AG08396 (cell line): ENCODE results near the gene CAB39.

Experiments used
- DNase-seq: peaks from one replicate; pipeline ENCODE4 v3.0.0; 2012; ENCODE audit warnings: low spot score, mixed read lengths

The CAB39 gene

DNA sequence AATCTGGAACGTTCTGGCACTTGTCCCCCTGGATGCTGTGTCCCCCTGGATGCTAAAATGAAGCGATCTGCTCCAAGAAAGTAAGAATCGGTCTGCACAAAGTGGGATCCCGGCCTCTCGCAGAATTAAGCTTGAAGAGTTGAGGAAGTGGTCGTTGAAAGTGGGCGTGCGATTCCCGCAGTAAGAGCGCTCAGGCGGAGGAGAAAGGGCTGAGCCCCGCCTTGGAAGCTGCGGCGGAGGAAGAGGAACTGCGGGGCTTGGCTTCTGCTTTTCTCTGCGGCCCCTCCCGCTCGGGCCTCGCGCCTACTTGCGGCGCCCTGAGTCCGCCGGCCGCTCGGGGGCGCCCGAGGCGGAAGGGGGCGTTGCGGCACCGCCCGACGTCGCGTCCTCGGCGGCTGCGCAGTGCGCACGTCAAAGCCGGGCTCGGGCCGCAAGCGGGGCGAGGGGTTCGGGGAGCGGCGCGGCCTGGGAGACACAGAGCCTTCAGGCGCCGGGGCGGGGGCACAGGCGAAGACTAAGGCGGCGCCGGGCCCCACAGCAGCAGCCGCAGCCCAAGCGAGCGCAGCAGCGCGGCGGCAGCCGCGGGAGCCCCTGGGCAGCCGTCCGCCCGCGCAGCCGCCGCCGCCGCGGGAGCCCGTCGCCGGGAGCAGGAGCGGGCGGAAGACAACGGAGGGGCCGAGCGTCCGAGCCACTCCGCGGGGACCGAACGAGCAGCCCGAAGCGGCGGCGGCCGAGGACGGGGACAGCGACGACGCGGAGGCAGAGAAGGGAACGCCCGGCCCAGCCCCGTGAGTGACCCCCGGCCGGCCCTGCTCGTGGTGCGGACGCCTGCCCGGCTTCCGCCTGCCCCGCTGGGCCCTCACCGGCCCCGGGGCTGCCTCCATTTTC is at the start of gene CAB39:
Gene CAB39 (plus strand): TSS at position 400 of the 888 bp plus-strand sequence. CDS start 47,160 bp downstream, outside the sequence.
- peak; percentile 96 for DNase-seq

DNA sequence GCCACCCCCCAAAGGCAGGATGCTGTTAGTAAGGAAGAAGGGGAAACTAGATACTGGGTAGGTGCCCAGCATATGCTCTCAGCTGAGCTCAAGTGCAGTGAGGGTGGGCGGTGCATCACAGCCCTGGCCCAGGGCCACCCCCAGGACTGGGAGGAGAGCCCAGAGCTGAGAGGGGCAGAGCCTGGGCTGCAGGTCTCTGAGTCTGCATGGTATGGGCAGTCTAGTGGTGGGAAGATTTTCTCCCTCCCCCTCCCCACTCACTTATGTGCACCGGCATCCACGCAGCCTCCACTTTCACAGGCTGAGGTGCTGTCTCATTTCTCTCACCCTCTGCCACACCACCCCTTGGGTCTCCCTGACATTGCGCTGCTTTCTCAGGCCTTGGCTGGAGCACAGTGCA is 48.5 kb upstream of the CAB39 start:
- no peak for DNase-seq

DNA sequence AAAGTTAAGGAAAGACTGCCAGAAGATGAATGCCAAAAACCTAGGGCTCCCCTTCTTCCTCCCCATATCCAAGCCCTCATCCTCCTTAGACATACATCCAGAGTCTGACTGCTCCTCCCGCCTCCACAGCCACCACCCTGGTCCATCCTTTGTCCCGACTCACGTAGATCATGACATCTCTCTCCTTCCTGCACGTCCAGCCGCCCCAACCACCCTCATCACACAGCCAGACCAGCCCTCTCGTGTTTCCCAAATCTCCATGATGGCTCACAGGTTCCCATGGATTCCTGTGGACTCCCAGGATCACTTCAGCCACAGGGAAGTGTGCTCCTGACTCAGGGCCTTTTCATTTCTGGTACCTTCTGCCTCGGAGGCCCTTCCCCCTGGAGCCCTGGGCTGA is 47.8 kb upstream of the CAB39 start:
- DNase-seq: no peak

DNA sequence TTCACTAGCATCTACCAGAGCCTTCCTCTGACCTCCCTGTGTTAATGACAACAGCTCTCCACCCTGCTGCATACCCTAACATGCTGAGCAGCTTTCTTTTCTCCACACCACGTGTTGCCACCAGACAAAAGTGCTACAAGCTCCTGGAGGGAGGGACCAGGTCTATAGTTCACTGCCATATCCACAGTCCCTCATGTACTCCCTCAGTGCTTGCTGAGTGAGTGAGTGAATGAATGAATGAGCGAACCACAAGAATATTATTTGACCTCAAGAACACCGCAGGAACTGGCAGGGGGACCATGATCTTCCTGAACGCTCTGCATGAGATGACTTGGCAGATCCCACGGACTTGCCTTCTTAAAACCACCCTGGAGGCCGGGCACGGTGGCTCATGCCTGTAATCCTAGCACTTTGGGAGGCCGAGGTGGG is 47.4 kb upstream of the CAB39 start:
- no peak for DNase-seq

DNA sequence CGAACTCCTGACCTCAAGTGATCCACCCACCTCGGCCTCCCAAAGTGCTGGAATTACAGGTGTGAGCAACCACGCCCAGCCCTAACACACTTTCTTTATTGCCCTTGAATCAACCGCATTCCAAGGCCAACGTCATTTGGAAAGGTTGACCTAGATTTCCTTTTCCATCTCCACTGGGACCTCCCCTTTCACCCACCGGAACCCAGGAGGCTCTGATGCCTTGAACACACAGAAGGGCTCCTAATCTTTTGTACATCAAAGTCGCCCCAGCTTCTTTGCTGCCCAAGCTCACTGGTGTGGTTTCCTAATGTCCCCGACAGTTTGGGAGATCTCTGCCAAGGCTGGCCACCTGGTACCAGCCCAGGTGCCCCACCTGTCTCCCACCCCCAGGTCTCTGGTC is 46.2 kb upstream of the CAB39 start:
- no peak for DNase-seq

DNA sequence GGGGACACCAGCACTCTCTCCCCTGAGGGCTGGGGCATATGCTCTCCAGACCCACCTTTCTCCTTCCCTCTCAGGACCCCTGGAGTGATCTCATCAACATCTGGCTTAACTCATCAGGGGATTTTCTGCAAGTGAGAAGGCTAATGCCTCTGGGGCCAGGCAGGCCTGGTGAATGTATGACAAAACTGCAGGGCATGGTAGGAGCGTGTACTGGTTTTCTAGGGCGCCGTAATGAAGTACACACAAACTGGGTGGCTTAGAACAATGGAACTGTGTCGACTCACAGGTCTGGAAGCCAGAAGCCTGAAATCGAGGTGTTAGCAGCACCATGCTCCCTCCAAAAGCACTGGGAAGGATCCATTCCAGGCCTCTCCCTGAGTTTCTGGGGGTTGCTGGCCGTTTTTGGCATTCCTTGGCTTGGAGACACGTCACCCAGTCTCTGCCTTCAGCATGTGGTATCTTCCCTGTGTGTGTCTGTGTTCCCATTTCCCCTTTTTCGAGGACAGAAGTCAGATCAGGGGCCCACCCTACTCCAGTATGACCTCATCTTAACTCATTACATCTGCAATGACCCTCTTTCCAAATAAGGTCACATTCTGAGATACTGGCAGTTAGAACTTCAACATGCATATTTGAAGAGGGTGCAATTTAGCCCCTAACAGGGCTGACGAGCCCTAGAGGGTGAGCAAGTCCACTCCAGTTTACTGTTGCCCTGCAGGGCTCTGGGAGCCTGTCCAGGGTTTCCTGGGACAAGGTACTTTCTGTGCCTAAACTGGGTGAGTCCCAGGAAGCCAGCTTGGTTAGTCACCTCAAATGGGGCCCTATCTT is 45.5 kb upstream of the CAB39 start:
- DNase-seq: no peak

DNA sequence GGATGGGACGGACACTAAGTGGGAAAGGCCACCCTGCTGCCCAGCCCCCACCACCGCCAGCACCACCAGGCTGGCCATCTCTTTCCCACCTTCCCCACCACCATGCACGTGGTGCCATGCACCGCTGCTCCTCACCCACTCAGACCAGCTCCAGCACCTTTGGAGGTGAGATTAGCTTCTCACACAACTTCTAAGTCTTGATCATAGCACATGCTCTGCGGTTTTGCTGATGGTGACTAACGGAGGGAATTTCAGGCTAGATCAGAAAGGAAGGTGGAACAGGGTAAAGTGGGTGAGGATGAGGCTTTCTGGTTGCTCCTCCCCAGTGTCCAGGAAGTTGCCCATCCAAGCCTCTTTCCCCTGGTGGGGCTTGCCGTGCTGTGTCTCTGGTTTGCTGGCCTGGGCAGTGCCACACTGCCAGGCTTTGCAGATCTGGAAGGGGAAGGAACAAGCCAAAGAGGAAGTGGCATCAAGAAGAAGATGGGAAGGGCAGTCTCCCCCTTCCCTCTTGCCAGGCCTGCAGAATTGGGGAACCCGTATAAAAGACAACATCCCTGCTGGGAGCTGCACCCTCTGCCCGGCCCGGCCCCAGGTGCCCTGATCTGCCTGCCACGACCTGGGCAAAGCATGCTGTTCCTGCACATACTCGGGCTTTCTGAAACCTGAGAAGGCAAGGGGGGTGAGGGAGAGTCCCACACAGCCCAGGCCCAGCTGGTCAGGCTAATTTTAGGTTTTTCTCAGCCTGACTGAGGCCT is 44.3 kb upstream of the CAB39 start:
- no peak for DNase-seq

DNA sequence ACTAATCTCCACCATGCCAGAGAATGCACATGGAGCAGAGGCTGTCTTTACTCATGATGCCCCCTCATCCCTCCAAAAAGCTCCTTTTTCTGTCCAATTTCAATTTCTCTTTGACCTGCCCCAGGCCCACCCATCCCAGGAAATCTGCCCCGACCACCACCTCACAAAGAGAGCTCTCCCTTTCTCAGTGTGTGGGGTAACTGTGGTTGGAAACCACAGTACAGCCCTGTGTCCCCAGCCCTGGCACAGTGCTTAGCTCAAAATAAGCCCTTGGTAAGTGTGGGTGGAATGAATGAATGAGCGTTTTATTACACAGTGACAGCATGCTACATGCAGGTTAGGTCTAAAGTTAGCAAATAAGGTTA is 43.7 kb upstream of the CAB39 start:
- DNase-seq: no peak

DNA sequence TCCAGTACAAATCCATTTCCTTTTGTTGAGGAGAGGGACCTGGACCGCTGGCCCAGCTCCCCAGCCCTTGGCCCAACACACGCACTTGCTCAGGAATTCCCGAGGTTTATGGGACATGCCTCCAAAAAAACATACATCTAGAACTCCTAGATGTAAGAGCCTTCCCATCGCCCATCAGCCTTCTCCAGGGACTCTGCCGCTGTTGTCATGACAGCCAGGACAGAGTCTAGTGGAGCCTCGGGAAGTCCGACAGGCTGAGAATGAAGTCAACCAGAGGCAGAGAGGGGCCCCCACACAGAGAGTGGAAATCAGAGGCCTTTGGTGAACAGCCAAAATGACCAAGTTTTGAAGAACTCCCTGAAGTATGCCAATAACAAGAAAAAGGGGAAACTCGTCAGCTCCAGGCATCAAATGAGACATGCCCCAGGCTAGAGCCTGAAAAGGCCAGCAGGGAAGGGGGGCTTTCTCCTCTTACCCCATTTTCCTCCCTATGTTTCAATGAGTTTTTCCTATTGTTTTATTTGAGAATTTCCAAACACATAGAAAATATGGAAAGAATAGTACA is 43.2 kb upstream of the CAB39 start:
- DNase-seq: no peak

DNA sequence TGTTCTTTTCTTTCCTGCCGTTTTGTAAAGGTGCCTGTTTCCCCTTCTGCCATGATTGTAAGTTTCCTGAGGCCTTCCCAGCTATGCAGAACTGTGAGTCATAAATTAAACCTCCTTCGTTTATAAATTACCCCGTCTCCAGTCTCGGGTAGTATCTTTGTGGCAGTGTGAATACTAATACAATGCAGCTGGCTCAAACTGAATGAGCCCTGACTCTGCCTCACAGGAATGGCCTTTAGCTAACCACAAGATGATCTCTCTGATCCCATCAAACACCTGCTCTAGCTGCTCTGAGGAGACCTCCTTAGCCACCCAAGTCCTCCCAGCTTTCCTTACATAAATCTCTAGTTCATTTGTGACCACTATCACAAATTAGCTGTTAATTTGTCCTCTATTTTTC is 41.5 kb upstream of the CAB39 start:
- DNase-seq: peak; percentile 58

DNA sequence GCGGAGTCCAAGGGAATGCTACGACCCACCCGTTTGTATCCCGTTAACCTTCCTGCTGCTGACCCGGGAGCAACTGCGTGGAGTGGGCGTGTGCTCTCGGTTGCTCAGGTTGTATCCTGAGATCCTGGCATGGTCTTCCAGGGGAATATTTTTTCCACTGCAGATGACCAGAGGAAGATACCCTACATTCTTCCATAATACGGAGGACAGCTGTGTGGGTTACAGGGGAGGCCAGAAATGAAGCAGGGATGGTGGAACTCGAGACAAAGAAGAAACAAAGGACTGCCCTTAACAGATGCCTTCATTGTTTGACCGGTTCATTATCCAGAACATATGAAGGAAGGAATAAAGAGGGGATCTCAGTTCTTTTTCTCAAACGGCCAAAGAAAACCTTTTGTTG is 39.8 kb upstream of the CAB39 start:
- DNase-seq: no peak

DNA sequence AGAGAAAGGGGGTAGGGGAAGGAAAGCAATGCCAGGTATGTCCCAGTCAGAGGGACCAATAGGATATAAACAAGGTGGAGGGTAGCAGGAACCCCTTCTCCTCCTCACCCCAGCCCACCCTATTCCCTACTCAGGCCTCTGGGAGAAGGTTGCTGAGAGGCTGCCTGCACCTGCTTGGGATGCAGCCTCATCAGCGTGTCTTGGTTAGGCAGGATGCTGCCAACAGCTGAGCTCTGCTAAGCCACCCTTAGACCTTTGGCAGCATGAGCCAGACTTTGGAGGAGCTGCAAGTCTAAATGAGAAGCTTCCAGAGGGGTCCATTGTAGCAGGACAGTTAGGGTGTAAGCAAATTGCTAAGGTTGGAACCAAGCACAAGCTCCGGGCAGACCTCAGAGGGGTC is 38.2 kb upstream of the CAB39 start:
- DNase-seq: no peak

DNA sequence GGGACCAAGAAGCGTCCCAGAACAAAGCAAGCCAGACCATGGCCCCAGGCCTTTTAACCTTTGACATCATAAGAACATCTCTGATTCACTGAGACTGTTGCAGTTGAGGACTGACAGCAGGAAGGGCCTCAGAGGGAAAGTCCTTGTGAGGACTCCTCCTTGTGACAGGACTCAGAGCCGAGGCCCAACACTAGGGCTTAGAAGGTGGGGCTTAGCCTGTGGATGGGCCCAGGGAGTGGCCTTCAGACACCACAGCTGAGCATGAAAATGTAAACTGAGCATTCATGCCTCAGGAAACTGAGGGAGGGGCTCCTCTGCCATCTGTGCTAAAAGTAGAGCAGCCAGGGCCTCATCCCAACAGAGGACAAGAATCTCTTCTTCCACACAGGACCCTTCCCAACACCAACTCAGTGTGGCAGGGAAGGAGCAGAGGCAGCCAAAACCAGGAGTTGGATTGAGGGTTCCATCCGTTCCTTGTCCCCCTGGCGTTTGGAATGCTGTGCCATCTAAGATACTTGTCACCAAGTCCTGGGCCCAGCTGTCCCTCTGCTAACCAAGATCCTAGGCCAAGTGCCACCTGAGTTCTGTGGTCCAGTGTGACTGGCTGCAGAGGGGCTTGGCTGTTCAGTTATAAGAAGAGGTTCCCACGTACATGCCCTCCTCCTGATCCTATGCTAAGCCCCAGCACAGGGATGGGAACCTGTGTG is 37.5 kb upstream of the CAB39 start:
- no peak for DNase-seq

DNA sequence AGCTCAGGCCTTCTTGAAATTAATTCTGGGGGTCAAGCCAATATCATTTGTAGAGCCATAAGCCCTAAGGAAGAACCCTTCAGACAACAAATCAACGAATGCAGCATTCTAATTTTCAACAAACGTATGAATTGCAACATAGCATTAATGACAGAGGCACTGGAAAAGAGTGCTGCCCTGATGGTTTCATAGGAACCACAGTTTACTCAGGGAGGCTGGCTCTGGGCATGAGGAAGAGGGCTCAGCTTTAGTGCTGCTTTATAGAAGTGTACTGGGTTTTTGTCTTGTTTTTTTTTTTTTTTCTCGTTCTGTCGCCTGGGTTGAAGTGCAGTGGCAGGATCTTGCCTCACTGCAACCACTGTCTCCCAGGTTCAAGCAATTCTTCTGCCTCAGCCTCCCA is 36.1 kb upstream of the CAB39 start:
- no peak for DNase-seq

DNA sequence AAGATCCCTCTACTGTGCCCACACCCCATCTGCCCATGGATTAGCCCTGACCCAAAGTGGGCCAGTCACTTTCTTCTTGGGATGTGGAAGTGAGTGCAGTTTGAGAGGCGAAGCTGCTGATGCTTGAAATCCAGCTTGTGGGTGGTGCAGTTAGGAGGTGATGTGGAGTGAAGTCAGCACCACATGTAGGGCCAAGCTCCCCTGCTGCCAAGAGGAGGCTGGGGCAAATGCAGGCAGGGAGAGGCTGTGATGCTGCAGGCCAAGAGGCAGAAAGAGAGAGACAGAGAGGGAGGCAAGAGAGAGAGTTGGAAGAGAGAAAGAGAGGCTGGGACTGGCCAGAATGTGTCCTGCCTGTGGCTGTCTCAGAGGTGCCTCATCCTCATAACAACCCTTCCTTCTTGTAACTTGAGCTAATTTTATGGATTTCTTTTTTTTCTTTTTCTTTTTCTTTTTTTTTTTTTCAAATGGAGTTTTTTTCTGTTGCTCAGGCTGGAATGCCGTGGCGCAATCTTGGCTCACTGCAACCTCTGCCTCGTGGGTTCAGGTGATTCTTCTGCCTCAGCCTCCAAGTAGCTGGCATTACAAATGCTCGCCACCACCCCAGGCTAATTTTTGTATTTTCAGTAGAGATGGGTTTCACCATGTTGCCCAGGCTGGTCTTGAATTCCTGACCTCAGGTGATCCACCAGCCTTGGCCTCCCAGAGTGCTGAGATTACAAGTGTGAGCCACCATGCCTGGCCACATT is 35.3 kb upstream of the CAB39 start:
- peak; percentile 30 for DNase-seq

DNA sequence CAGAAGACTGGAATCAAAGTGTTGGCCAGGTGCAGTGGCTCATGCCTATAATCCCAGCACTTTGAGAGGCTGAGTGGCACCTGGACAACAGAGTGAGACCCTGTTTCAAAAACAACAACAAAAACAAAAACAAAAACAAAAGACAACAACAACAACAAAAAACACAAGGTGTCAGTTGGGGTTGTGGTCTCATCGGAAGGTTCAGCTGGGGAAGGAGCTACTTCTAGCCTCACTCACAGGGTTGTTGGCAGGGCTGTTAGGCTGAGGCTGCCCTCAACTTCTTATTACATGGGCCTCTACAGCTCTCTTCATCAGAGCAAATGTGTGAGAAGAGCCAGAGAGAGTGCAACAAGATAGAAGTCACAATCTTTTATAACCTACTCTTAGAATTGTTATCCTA is 34.6 kb upstream of the CAB39 start:
- no peak for DNase-seq

DNA sequence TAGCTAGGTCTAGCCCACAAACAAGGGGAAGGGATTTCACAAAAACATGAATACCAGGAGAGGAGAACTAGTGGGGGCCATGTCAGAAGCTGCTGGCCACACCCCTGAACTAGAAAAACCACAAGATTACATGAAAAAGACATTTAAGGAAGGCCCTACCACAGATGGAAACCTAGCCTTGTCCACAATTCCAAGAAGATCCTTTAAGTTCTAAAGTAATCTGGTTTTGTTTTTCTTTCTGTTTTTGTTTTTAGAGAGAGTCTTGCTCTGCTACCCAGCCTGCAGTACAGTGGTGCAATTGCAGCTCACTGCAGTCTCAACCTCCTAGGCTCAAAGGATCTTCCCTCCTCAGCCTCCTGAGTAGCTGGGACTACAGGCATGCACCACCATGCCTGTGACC is 34.2 kb upstream of the CAB39 start:
- DNase-seq: no peak

DNA sequence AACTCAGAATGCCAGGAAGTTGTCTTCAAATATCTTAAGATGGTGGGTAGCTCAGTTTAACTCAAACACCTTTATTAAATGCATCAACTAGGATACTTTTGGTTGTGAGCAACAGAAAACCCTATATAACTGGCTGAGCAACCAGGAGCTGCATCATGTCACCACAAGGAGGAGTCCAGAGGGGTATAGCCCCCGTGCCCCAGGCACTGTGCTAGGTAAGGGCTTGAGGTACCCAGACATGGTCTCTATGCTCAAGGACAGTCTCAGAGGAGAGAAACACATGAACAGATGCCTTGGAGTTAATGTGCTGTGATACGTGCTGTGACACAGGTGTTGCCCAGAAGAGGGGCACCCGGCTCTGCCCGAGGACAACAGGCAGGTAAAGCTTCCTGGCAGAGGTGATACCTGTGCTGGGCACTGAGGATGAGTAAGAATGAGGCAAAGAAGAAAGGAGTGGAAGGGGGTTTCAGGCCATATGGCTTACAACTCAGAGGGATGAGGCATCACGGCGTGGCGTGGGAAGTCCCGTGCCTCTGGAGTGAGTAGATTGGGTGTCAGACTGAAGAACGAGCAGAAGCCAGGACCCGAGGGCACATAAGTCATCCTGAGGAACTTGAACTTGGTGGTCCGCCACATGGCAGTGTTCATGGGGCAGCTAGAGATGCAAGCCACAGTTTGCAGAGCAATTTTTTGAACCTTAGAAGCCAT is 32.0 kb upstream of the CAB39 start:
- peak; percentile 43 for DNase-seq

DNA sequence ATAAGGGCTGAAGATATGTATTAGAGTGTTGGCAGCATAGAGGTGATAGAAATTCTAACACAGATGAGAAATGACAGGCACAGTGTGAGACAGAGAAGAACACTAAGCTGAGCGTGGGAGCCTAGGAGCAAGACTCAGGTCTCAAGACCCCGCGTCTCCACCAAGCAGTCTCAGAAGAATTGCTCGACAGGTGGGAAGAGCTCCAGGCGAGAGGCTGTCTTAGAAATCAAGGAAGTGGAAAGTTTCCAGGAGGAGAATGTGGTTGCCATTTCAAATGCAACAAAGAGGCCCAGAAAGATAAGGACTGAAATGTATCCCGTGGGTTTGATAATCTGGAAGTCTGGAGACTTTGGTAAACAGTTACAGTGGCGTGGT is 31.5 kb upstream of the CAB39 start:
- no peak for DNase-seq

DNA sequence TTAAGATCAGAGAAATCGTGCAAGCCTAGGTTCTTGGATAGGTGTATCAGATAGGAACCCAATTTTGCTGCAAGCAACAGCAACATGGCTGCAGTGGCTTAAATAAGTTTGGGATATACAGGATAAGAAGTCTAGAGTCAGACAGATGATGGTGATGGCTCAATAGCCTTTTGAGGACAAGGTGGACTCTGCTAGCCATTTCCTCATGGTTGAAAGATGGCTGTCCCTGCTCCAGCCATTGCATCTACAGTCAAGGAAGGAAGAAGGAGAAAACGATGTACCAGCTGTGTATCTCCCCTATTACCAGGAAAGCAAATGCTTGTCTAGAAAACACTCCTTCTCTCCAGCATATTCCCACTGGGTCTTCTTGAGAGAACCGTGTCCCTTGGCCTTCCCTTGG is 30.1 kb upstream of the CAB39 start:
- no peak for DNase-seq
